ENCODE measurements around the gene EXOC4. TPM values are rescaled to one million over a fixed set of nuclear protein-coding genes. Genes with fewer than 3 reads are reported as not detected.

The EXOC4 gene
- total and polyA plus RNA-seq, 2 donors from 2014 or later = 22.8 to 78.7 TPM

DNA sequence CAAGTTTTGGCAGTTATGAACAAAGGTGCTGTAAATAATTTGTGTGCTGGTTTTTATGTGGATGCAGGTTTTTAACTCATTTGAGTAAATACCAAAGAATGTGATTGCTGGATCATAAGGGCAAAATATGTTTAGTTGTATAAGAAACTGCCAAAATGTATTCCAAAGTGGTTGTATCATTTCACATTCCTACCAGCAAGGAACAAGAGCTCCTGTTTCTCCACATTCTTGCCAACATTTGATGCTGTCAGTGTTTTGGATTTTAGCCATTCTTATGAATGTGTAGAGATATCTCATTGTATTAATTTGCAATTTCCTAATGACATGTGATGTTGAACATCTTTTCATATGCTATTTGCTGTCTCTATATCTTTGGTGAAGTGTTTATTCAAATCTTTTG lies 666.9 kb downstream of the EXOC4 start:
- DNase-seq = no peak
- Histone ChIP-seq H3K4me1 (ENCODE audit: control insufficient read depth in 2 of 3, insufficient read depth in 2 of 3, low read depth in 1 of 3, low read length in 3 of 3) (no peaks in the 10 kb centered on the region), H3K27me3 (ENCODE audit: control insufficient read depth, insufficient read depth, low read length) (no peaks in the 10 kb centered on the region), H3K9me3 (ENCODE audit: control insufficient read depth in 2 of 3, insufficient read depth in 1 of 3, low read length in 3 of 3) (peaks cover 0 to 11% (median 5%) of the 10 kb centered on the region in 3 donors), H3K27ac (ENCODE audit: low read depth in 2 of 2, low read length in 2 of 2) (no peak overlapping the region), H3K36me3 (ENCODE audit: control insufficient read depth in 2 of 3, insufficient read depth in 3 of 3, low read length in 3 of 3) (no peaks in the 10 kb centered on the region), H3K4me3 (ENCODE audit: low read length in 3 of 3) (no peak overlapping the region), H3K9ac (ENCODE audit: low read length in 3 of 3) (no peak overlapping the region)
- TF ChIP-seq CTCF (IDR thresholded peaks at IDR 0.05; ENCODE audit: borderline replicate concordance, extremely low read depth, insufficient read depth) = no peak
- no peak for FAIRE-seq
- intact Hi-C loops (cut with DNase I) = no loop called here

DNA sequence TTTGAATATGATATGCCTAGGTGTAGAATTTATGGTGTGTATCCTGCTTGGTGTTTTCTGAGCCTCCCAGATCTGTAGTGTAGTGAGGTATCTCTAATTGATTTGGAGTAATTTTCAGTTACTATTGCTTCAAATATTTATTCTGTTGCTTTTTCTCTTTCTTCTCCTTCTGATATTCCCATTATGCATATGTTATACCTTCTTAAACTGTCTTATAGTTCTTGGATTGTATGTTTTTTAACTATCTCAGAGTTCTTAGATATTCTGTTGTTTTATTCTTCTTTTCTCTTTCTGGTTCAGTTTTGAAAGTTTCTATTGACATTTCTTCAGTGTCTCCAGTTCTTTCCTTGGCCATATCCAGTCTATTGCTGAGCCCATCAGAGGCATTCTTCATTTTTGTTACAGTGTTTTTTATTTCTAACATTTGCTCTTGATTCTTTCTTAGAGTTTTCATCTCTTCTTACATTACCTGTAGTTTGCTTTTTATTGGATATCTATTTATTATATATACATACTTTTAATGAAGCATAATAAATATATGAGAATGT lies 668.8 kb downstream of the EXOC4 start:
- DNase-seq (no peak), FAIRE-seq (no peak)
- H3K27ac ChIP-seq (ENCODE audit: low read depth in 2 of 2, low read length in 2 of 2) = no peak overlapping the region
- no peaks in the 10 kb centered on the region for H3K4me1 ChIP-seq (ENCODE audit: control insufficient read depth in 2 of 3, insufficient read depth in 2 of 3, low read depth in 1 of 3, low read length in 3 of 3)
- no peak overlapping the region for H3K4me3 ChIP-seq (ENCODE audit: low read length in 3 of 3)
- no peak for TF ChIP-seq CTCF (IDR thresholded peaks at IDR 0.05; ENCODE audit: borderline replicate concordance, extremely low read depth, insufficient read depth)
- H3K27me3 ChIP-seq (ENCODE audit: control insufficient read depth, insufficient read depth, low read length) = no peaks in the 10 kb centered on the region
- intact Hi-C loops (cut with DNase I) = no loop called here
- H3K9me3 ChIP-seq (ENCODE audit: control insufficient read depth in 2 of 3, insufficient read depth in 1 of 3, low read length in 3 of 3) = peaks cover 0 to 11% (median 5%) of the 10 kb centered on the region in 3 donors
- H3K9ac ChIP-seq (ENCODE audit: low read length in 3 of 3) = no peak overlapping the region
- H3K36me3 ChIP-seq (ENCODE audit: control insufficient read depth in 2 of 3, insufficient read depth in 3 of 3, low read length in 3 of 3) = no peaks in the 10 kb centered on the region

- H3K4me1 ChIP-seq (ENCODE audit: control insufficient read depth in 2 of 3, insufficient read depth in 2 of 3, low read depth in 1 of 3, low read length in 3 of 3) = no peaks in the 10 kb centered on the region
- no peak for FAIRE-seq
- H3K27me3 ChIP-seq (ENCODE audit: control insufficient read depth, insufficient read depth, low read length) = no peaks in the 10 kb centered on the region
- TF ChIP-seq CTCF (IDR thresholded peaks at IDR 0.05; ENCODE audit: borderline replicate concordance, extremely low read depth, insufficient read depth) = no peak
- intact Hi-C loops (cut with DNase I) = no loop called here
- no peak overlapping the region for H3K4me3 ChIP-seq (ENCODE audit: low read length in 3 of 3)
- no peak overlapping the region for H3K27ac ChIP-seq (ENCODE audit: low read depth in 2 of 2, low read length in 2 of 2)
- H3K36me3 ChIP-seq (ENCODE audit: control insufficient read depth in 2 of 3, insufficient read depth in 3 of 3, low read length in 3 of 3) = no peaks in the 10 kb centered on the region
- DNase-seq = no peak
- peaks cover 0 to 11% (median 5%) of the 10 kb centered on the region in 3 donors for H3K9me3 ChIP-seq (ENCODE audit: control insufficient read depth in 2 of 3, insufficient read depth in 1 of 3, low read length in 3 of 3)
- H3K9ac ChIP-seq (ENCODE audit: low read length in 3 of 3) = no peak overlapping the region
Measured at GRCh38 chr7:133923974-133924373, 671.1 kb downstream of the EXOC4 start.

- Histone ChIP-seq H3K9me3 (ENCODE audit: control insufficient read depth in 2 of 3, insufficient read depth in 1 of 3, low read length in 3 of 3) (no peaks in the 10 kb centered on the region), H3K4me3 (ENCODE audit: low read length in 3 of 3) (no peak overlapping the region), H3K27ac (ENCODE audit: low read depth in 2 of 2, low read length in 2 of 2) (no peak overlapping the region), H3K4me1 (ENCODE audit: control insufficient read depth in 2 of 3, insufficient read depth in 2 of 3, low read depth in 1 of 3, low read length in 3 of 3) (no peaks in the 10 kb centered on the region), H3K9ac (ENCODE audit: low read length in 3 of 3) (no peak overlapping the region), H3K27me3 (ENCODE audit: control insufficient read depth, insufficient read depth, low read length) (no peaks in the 10 kb centered on the region), H3K36me3 (ENCODE audit: control insufficient read depth in 2 of 3, insufficient read depth in 3 of 3, low read length in 3 of 3) (no peaks in the 10 kb centered on the region)
- FAIRE-seq = no peak
- no peak for TF ChIP-seq CTCF (IDR thresholded peaks at IDR 0.05; ENCODE audit: borderline replicate concordance, extremely low read depth, insufficient read depth)
- intact Hi-C loops (cut with DNase I) = no loop called here
- DNase-seq = no peak
Measured at GRCh38 chr7:133931053-133931452, 678.2 kb downstream of the EXOC4 start.

Data from kidney (tissue), 14 donors.